HCT116 (cell line): ENCODE measurements around the gene UMODL1. TPM values are rescaled to one million over a fixed set of nuclear protein-coding genes. Genes with fewer than 3 reads are reported as not detected.

Source experiments
- ATAC-seq: fragments of 200-7000 bp; cut with Tn5 transposase; 2 replicates; pipeline ENCODE4 v1.9.1; 2020; ENCODE audit warnings: mild to moderate bottlenecking, moderate library complexity
- BruUV-seq: library from RNA; stranded (reverse); fragments of 400-500 nt; replicated peaks from 2 replicates; lab custom pipeline; 2021; lab: Mats Ljungman, UMichigan
- CTCF ChIA-PET: fragments of 300-600 bp; sonication (Branson Sonifier 250); formaldehyde crosslinking; loops from one replicate; lab custom pipeline; 2021; ENCODE audit warnings: antibody characterized with exemption; lab: Charles Lee
- POLR2A ChIA-PET: fragments of 300-600, 350-600 bp; sonication (Branson Sonifier 250); formaldehyde crosslinking; loops from one replicate; lab custom pipeline; 2021; ENCODE audit warnings: antibody characterized with exemption; lab: Charles Lee
- RAD21 ChIA-PET, 2 experiments: fragments of 300-600 bp; sonication (Branson Sonifier 250); formaldehyde crosslinking; loops; one replicate each; lab custom pipeline; 2023; ENCODE audit warnings: low total read pairs in 2 of 2; ENCODE audit not compliant: uncharacterized antibody in 2 of 2, unreplicated experiment in 2 of 2, low non-redundant PET in 1 of 2; lab: Charles Lee
- DNase-seq: peaks from one replicate; pipeline ENCODE4 v3.0.0-alpha.2; 2010; ENCODE audit warnings: low read depth, low spot score
- H2AFZ ChIP-seq: fragments of 200-600 bp; shearing (Covaris generic), sonication (generic); 2 replicates; pipeline ENCODE4 v1.6.1; 2017; ENCODE audit warnings: low read depth, mixed run types, mixed read lengths, antibody characterized with exemption, low read length; ENCODE audit not compliant: poor library complexity, severe bottlenecking
- H3K27ac ChIP-seq: 2 replicates; pipeline ENCODE4 v1.5.1; 2012; ENCODE audit warnings: low read depth, low read length
- H3K27me3 ChIP-seq: fragments of 200-600 bp; sonication (generic); 2 replicates; pipeline ENCODE4 v1.6.1; 2016; ENCODE audit warnings: mixed run types, low read length, mixed read lengths; ENCODE audit not compliant: insufficient read depth
- H3K36me3 ChIP-seq, 2 experiments: fragments of 200-500 bp in 1 of 2; fragments of 200-600 bp in 1 of 2; sonication (Bioruptor generic) in 1 of 2; sonication (generic) in 1 of 2; 2 replicates each; pipeline versions ENCODE4 v1.5.1 to v1.6.1; 2014 to 2016; ENCODE audit warnings: low read length in 2 of 2, inconsistent platforms in 1 of 2, mixed read lengths in 1 of 2, mixed run types in 1 of 2; ENCODE audit not compliant: insufficient read depth in 2 of 2, control insufficient read depth in 1 of 2
- H3K4me1 ChIP-seq, 2 experiments: fragments of 200-600 bp in 1 of 2; sonication (generic) in 1 of 2; 2 replicates each; pipeline versions ENCODE4 v1.5.1 to v1.6.1; 2012 to 2017; ENCODE audit warnings: low read length in 2 of 2, inconsistent platforms in 1 of 2, mild to moderate bottlenecking in 1 of 2, mixed read lengths in 1 of 2, mixed run types in 1 of 2, moderate library complexity in 1 of 2; ENCODE audit not compliant: insufficient read depth in 2 of 2, control insufficient read depth in 1 of 2
- H3K4me2 ChIP-seq: fragments of 200-600 bp; sonication (generic); 2 replicates; pipeline ENCODE4 v1.6.1; 2017; ENCODE audit warnings: mixed run types, low read length, mixed read lengths
- H3K4me3 ChIP-seq, 2 experiments: fragments of 200-600 bp in 1 of 2; sonication (generic) in 1 of 2; replicated peaks in 1 of 2; 2 replicates each; pipeline ENCODE4 v1.5.1; 2011 to 2016; ENCODE audit warnings: low read length in 2 of 2, control low read depth in 1 of 2, low read depth in 1 of 2, mild to moderate bottlenecking in 1 of 2, mixed read lengths in 1 of 2, mixed run types in 1 of 2
- H3K79me2 ChIP-seq: fragments of 200-600 bp; sonication (generic); 2 replicates; pipeline ENCODE4 v1.6.1; 2017; ENCODE audit warnings: mild to moderate bottlenecking, mixed run types, low read length, moderate library complexity, mixed read lengths; ENCODE audit not compliant: insufficient read depth
- H3K9ac ChIP-seq: fragments of 200-600 bp; sonication (generic); 2 replicates; pipeline ENCODE4 v1.6.1; 2016; ENCODE audit warnings: low read length, mixed read lengths
- H3K9me2 ChIP-seq: fragments of 200-600 bp; sonication (generic), shearing (Covaris generic); 2 replicates; pipeline ENCODE4 v1.6.1; 2017; ENCODE audit warnings: mixed run types, mild to moderate bottlenecking, moderate library complexity; ENCODE audit not compliant: insufficient read depth
- H3K9me3 ChIP-seq, 2 experiments: fragments of 200-500 bp in 1 of 2; fragments of 200-600 bp in 1 of 2; sonication (Bioruptor generic) in 1 of 2; sonication (generic) in 1 of 2; 2 replicates each; pipeline ENCODE4 v1.6.1; 2014 to 2017; ENCODE audit warnings: low read length in 2 of 2, mixed read lengths in 2 of 2, inconsistent platforms in 1 of 2, low read depth in 1 of 2, mild to moderate bottlenecking in 1 of 2, mixed run types in 1 of 2, moderate library complexity in 1 of 2; ENCODE audit not compliant: control insufficient read depth in 1 of 2, insufficient read depth in 1 of 2
- H4K20me1 ChIP-seq: fragments of 200-600 bp; sonication (generic), shearing (Covaris generic); 2 replicates; pipeline ENCODE4 v1.6.1; 2017; ENCODE audit warnings: mixed run types, mild to moderate bottlenecking, moderate library complexity; ENCODE audit not compliant: insufficient read depth
- CBX3 ChIP-seq: IDR thresholded peaks from 2 replicates; pipeline ENCODE4 v1.6.1; 2012; ENCODE audit warnings: low read depth
- CEBPB ChIP-seq: IDR thresholded peaks from 2 replicates; pipeline ENCODE4 v1.6.1; 2012; ENCODE audit warnings: low read depth
- EGR1 ChIP-seq: IDR thresholded peaks from 2 replicates; pipeline ENCODE4 v1.6.1; 2012; ENCODE audit warnings: low read depth
- ELF1 ChIP-seq: IDR thresholded peaks from 2 replicates; pipeline ENCODE4 v1.6.1; 2012; ENCODE audit warnings: low read depth, borderline replicate concordance
- EZH2 ChIP-seq: fragments of 200-600 bp; sonication (generic); IDR thresholded peaks from 2 replicates; pipeline ENCODE4 v1.6.1; 2017; ENCODE audit warnings: antibody characterized with exemption, mixed run types
- EZH2phosphoT487 ChIP-seq: fragments of 200-600 bp; IDR thresholded peaks from 2 replicates; pipeline ENCODE4 v1.6.1; 2018; ENCODE audit warnings: antibody characterized with exemption, borderline replicate concordance
- FOSL1 ChIP-seq: IDR thresholded peaks from 2 replicates; pipeline ENCODE4 v1.6.1; 2012; ENCODE audit warnings: low read depth
- JUND ChIP-seq: IDR thresholded peaks from 2 replicates; pipeline ENCODE4 v1.6.1; 2012
- MAX ChIP-seq: IDR thresholded peaks from 2 replicates; pipeline ENCODE4 v1.6.1; 2012
- POLR2A ChIP-seq: IDR thresholded peaks from 2 replicates; pipeline ENCODE4 v1.7.0; 2011; ENCODE audit warnings: borderline replicate concordance; ENCODE audit not compliant: insufficient read depth, insufficient read length; ENCODE audit errors: extremely low read depth
- RAD21 ChIP-seq: IDR thresholded peaks from 2 replicates; pipeline ENCODE4 v1.6.1; 2012; ENCODE audit warnings: low read depth, mild to moderate bottlenecking
- REST ChIP-seq: IDR thresholded peaks from 2 replicates; pipeline ENCODE4 v1.6.1; 2012; ENCODE audit warnings: low read depth
- SIN3A ChIP-seq: IDR thresholded peaks from 2 replicates; pipeline ENCODE4 v1.6.1; 2012; ENCODE audit warnings: low read depth
- YY1 ChIP-seq: IDR thresholded peaks from 2 replicates; pipeline ENCODE4 v1.6.1; 2011; ENCODE audit warnings: low read length, low read depth, moderate library complexity, mild to moderate bottlenecking; ENCODE audit not compliant: insufficient replicate concordance; ENCODE audit errors: extremely low read depth
- ZFX ChIP-seq: fragments of 450-650 bp; IDR thresholded peaks from 2 replicates; pipeline ENCODE4 v1.6.1; 2017
- intact Hi-C: fragments of 100-400 bp; cut with micrococcal nuclease; formaldehyde crosslinking; loops from 2 replicates; pipeline ENCODE4 v1.10.0; 2022
- total RNA-seq: library from RNA; stranded (reverse); gene quantifications from one replicate; pipeline ENCODE4 v1.2.1, GENCODE V29; 2021; ENCODE audit not compliant: unreplicated experiment

UMODL1 gene
- total RNA-seq, 1 experiment from 2014 or later, result not detected

GRCh38 chr21:42188663-42189062, 117.5 kb downstream of the UMODL1 start:
- no peak overlapping the region for H3K27ac ChIP-seq
- no peak for DNase-seq
- TF ChIP-seq FOSL1 (no peak), CEBPB (no peak), REST (no peak)
- TF ChIP-seq, all 23 proteins: peak for 0
- H3K9ac ChIP-seq, result no peak overlapping the region
- no peaks in the 10 kb centered on the region for H3K4me1 ChIP-seq
- no peak overlapping the region for H3K4me3 ChIP-seq
- CTCF ChIA-PET, result no interaction called here
- no peaks in the 10 kb centered on the region for H3K9me2 ChIP-seq
- no peak for ATAC-seq
- H3K36me3 ChIP-seq, result no peaks in the 10 kb centered on the region
- no peaks in the 10 kb centered on the region for H4K20me1 ChIP-seq
- no peaks in the 10 kb centered on the region for H3K27me3 ChIP-seq
- H3K9me3 ChIP-seq, result no peaks in the 10 kb centered on the region
- H3K4me2 ChIP-seq, result no peak overlapping the region
- no peaks in the 10 kb centered on the region for H3K79me2 ChIP-seq
- intact Hi-C loops, result no loop called here
- BruUV-seq, result no TSS peak
- POLR2A ChIA-PET, result no interaction called here
- no peak overlapping the region for H2AFZ ChIP-seq
- RAD21 ChIA-PET, result no interaction called here

GRCh38 chr21:42189431-42189830, 118.3 kb downstream of the UMODL1 start:
- H3K4me3 ChIP-seq, result no peak overlapping the region
- DNase-seq (no peak), ATAC-seq (no peak)
- H4K20me1 ChIP-seq, result no peaks in the 10 kb centered on the region
- H2AFZ ChIP-seq, result no peak overlapping the region
- H3K79me2 ChIP-seq, result no peaks in the 10 kb centered on the region
- no peak overlapping the region for H3K9ac ChIP-seq
- no peak overlapping the region for H3K27ac ChIP-seq
- H3K4me2 ChIP-seq, result no peak overlapping the region
- H3K27me3 ChIP-seq, result no peaks in the 10 kb centered on the region
- BruUV-seq, result no TSS peak
- no peaks in the 10 kb centered on the region for H3K9me3 ChIP-seq
- intact Hi-C loops, result no loop called here
- no peaks in the 10 kb centered on the region for H3K9me2 ChIP-seq
- no peaks in the 10 kb centered on the region for H3K4me1 ChIP-seq
- ChIA-PET CTCF (interaction anchor here (1.1 kb wide), 1 partner anchor 44 kb away, joined by 3 read pairs; no protein-coding TSS in a partner anchor), RAD21 (no interaction called here), POLR2A (interaction anchor here (1.2 kb wide), 1 partner anchor 10 kb away, joined by 4 read pairs; no protein-coding TSS in a partner anchor)
- no peaks in the 10 kb centered on the region for H3K36me3 ChIP-seq
- no peak for TF ChIP-seq CBX3
- TF ChIP-seq YY1, result no peak
- no peak for TF ChIP-seq POLR2A
- TF ChIP-seq EGR1, result no peak
- TF ChIP-seq SIN3A, result no peak
- no peak for TF ChIP-seq MAX
- no peak for TF ChIP-seq JUND
- no peak for TF ChIP-seq CEBPB
- no peak for TF ChIP-seq ZFX
- TF ChIP-seq FOSL1, result no peak
- TF ChIP-seq ELF1, result no peak
- TF ChIP-seq REST, result no peak
- TF ChIP-seq RAD21, result no peak
- no peak for TF ChIP-seq EZH2phosphoT487
- TF ChIP-seq EZH2, result no peak
